Left colon (tissue), 2 donors: ENCODE data around the gene NIPSNAP2. TPM values are rescaled to one million over a fixed set of nuclear protein-coding genes. Genes with fewer than 3 reads are reported as not detected.
A peak's percentile ranks its signal among the peaks of the same experiment; 100 is the strongest.
"Not testable (repeated sequence)": the region's sequence is repeated elsewhere in the genome, so short reads cannot be mapped to it uniquely, and the experiment has no call there.

ENCODE experiments used
- ATAC-seq: fragments of 200-7000 bp; cut with Tn5 transposase; one replicate; pipeline ENCODE4 v1.9.1; 2020; ENCODE audit warnings: mild to moderate bottlenecking, moderate library complexity
- DNase-seq, 2 donors: peaks; one replicate each; pipeline ENCODE4 v3.0.0-alpha.2; 2020
- intact Hi-C, 2 donors: fragments of 100-400 bp; cut with DNase I in 1 of 2; cut with micrococcal nuclease in 1 of 2; formaldehyde crosslinking; loops; one replicate each; pipeline versions ENCODE4 v1.11.2 to v1.14.0; 2022; cut with DNase I, micrococcal nuclease
- long read RNA-seq: library from polyadenylated mRNA; unstranded; transcript quantifications from one replicate; pipeline ENCODE4 v2.0.0, GENCODE V29; 2021
- total RNA-seq, 2 donors: library from RNA; stranded (reverse); fragmentation: NEBNext Ultra II Directional; extraction: Animal tissue kit (Norgen Biotek cat#: 25700); gene quantifications; one replicate each; pipeline ENCODE4 v1.2.1, GENCODE V29; 2021
- donor health status: DM: no; HTN: no; CAD: no.
- donor health status: DM: yes; HTN: yes; CAD: no.

The NIPSNAP2 gene
- 10 to 100 TPM; 57.9 to 77.8 TPM for total RNA-seq
- long read RNA-seq, transcript NIPSNAP2-201 (10 exons, 1,999 nt) = major isoform, 80 of 101 reads
- long read RNA-seq, partial matches to known transcripts = 6 of 101 reads
- long read RNA-seq, other reads (novel, unspliced or antisense) = 15 of 101 reads

DNA sequence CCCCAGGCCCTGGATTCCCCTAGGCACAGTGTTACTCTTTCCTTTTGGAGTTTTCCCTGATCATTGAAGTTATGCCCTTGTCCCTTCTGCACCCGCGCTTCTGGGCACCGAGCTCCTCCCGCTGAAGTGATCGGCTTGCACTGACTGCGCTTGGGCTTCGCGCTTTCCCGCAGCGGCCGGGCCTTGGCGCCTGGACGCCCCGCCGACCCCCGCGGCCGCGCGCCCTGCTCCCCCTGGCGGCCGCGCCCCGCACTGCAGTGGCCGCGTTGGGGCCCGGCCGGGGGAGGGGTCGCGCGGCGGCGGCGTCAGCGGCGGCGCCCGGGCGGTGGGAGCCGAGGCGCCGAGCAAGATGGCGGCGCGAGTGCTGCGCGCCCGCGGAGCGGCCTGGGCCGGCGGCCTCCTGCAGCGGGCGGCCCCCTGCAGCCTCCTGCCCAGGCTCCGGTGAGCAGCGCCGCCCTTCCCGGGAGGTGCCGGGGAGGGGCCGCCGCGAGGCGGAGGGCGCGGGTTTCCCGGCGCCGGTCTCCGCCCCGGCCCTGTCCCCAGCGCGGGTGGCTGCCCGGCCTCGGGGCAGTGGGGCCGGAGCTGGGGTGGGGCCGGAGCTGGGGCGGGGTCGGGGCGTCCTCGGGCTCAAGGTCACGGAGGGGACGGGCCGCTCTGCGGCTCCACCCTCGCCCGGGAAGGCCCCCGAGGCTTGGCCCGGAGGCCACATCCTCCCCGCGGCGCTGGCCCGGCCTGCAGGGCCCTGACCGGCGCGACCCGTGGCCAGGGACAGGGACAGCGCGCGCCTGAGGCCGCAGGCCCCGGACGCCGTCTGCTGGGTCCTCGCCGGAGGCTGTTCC lies at the start of gene NIPSNAP2:
NIPSNAP2 (plus strand) TSS at position 325 of the 839 bp plus-strand sequence; CDS start at position 350, 25 bp downstream.
- peak; percentile 94 for ATAC-seq
- peak; percentile 85 to 86 for DNase-seq
- intact Hi-C loops = no loop called here

DNA sequence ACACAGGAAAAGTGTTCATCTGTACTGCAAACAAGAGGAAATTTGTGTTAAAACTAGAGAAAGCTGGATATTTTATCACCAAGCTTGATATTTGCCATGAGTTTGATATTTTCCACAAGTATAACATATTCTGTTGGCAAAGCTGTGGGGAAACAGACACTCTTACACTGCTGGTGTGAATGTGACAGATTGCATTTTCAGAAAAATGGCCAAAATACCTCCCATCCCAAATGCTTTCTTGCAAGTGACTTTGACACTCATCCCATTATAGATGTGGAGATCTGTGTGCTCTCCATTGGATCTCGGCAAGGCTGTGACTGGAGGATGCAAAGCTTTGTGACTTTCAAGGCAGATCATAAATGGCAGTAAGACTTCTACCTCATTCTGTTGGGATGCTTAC lies 46.6 kb upstream of the NIPSNAP2 start:
- intact Hi-C loops = no loop called here
- ATAC-seq = no peak
- DNase-seq = no peak

DNA sequence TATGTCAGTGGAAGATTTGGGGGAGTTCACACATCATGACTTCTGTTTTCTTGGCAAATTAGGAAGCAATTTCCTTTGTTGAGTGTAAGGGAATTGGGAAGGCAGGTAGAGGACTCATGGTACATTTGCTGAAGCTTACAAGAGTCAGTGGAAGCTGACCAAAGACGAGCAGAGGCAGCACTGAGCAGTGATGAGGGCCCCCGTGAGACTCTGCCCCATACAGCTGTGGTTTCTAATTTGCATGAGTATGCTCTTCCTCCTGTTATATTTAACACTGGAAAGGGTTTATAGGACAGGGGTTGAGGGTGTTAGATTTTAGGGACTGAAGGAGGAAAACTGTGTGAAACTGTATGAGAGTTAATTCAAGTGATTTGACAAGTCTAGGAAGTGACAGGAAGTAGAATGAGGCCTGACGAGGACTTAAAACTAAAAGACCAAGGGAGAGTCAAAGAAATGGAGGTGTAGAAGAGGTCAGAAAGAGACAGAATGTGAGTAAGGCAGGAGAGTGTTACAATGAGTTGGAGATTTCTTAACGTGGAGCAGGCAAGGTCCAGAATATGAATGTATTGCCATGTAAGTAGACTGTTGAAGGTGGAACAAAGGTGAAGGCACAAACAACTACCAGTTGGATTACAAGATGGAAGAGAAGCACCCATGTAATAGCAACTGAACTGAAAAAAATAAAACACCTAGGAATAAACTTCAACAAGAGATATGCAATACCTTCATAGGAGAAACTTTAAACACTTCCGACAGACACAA lies 36.2 kb upstream of the NIPSNAP2 start:
- ATAC-seq (no peak), DNase-seq (no peak)
- intact Hi-C loops = no loop called here

DNA sequence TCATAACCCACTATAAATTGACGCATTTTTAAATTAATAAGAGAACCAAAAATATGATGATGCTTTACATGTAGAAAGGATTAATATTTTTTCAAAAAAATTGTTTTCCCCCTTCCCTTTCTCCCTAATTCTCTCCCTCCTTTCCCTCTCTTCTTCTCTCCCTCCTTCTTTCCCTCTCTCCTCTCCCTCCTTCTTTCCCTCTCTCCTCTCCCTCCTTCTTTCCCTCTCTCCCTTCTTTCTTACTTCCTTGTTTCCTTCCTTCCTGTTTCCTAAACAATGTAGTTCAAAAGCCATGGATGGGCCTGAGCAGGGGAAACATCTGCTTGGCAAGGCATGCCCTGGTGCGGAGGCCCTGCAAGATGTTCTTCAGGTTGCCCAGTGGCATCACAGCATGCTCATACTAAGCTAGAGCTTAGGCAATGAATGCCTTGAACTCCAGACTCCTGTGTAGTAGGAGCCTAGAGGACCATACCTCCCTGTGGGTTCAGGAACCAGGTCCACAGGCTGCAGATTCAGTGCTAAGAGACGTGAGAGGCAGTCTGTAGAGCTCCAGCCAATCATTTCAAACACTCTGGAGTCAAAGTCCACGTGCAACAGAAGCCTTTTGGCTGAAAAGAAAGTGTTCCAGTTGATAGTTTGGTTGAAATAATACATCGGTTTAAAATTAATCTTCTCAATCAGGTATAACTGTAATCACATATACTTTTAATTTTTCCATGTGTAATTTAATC lies 32.8 kb upstream of the NIPSNAP2 start:
- ATAC-seq (no peak), DNase-seq (no peak)
- intact Hi-C loops = no loop called here

DNA sequence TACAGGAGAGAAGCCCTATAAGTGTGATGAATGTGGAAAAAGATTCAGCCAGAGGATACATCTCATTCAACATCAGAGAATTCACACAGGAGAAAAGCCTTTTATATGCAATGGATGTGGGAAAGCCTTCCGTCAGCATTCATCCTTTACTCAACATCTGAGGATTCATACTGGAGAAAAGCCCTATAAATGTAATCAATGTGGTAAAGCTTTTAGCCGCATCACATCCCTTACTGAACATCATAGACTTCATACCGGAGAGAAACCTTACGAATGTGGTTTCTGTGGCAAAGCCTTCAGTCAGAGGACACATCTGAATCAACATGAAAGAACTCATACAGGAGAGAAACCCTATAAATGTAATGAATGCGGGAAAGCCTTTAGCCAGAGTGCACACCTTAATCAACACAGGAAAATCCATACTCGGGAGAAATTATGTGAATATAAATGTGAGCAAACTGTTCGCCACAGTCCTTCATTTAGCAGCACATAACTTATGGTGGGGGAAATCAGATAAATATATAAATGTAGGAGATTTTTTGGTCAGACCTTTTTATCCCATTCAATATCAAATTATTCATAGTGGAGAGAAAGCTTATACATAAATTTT lies 24.8 kb upstream of the NIPSNAP2 start:
- intact Hi-C loops = no loop called here
- ATAC-seq (no peak), DNase-seq (no peak)

DNA sequence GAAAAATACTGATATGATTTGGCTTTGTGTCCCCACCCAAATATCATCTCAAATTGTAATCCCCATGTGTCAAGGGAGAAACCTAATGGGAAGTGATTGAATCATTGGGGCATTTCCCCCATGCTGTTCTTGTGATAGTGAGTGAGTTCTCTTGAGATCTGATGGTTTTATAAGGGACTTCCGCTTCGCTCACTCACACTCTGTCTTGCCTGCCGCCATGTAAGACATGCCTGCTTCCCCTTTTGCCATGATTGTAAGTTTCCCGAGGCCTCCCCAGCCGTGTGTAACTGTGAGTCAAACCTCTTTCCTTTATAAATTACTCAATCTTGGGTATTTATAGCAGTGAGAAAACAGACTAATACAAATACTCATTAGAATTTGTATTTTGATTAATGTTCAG lies 17.8 kb upstream of the NIPSNAP2 start:
- no peak for DNase-seq
- intact Hi-C loops = no loop called here
- no peak for ATAC-seq

DNA sequence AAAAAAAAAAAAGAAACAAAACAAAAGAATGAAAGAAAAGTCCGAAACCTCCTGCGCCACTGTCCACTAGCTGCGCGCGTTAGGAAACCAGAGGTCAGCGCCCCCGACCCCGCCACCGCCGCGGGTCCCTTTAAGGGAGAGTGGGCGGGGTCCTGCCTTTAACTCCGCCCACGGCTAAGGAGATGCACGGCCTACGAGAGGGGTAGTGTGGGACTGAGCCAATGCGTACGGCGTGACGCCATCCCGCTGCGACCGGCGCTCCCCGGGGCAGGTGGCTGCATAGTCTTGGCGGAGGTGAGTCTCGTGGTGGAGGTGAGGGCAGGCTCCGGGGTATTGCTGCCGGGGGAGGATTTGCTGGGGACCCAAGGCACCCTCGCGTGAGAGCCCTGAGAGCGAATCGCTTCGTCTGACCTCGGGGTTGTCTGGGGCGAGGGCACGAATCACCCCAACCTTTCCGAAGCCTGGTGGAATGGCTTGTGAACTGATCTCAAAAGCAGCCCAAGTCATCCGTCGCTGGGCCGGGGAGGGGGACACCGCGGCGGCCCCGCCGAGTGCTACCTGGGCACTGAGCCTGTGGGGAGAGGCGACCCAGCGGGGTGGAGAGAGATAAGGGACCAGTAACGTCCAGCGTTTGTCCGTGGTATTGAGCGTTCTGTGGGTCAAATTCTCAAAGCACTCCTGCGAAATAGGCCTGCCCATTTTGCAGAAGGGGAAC lies 12.6 kb upstream of the NIPSNAP2 start, which contains the start of gene MRPS17:
MRPS17 (plus strand) TSS at position 241 of the 715 bp plus-strand sequence. CDS start 1,319 bp downstream, outside the sequence.
- intact Hi-C loops = loop anchor here in 1 of 2 donors (10.0 kb wide), 1 partner anchor 67 kb away; the partner anchor contains the start of gene ZNF713
- ATAC-seq = peak; percentile 100
- peak; percentile 93 to 96 for DNase-seq

DNA sequence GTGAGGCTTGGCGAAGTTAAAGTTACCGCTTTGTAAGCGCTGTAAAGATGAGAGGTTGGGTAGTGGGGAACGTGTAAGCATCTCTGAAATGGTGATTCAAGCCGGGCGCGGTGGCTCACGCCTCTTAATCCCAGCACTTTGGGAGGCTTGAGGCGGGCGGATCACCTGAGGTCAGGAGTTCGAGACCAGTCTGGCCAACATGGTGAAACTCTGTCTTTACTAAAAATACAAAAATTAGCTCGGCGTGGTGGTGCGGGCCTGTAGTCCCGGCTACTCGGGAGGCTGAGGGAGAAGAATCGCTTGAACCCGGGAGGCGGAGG lies 12.1 kb upstream of the NIPSNAP2 start:
- intact Hi-C loops = loop anchor here in 1 of 2 donors (10.0 kb wide), 1 partner anchor 68 kb away; the partner anchor contains the start of gene ZNF713
- not testable (repeated sequence) for ATAC-seq, DNase-seq

DNA sequence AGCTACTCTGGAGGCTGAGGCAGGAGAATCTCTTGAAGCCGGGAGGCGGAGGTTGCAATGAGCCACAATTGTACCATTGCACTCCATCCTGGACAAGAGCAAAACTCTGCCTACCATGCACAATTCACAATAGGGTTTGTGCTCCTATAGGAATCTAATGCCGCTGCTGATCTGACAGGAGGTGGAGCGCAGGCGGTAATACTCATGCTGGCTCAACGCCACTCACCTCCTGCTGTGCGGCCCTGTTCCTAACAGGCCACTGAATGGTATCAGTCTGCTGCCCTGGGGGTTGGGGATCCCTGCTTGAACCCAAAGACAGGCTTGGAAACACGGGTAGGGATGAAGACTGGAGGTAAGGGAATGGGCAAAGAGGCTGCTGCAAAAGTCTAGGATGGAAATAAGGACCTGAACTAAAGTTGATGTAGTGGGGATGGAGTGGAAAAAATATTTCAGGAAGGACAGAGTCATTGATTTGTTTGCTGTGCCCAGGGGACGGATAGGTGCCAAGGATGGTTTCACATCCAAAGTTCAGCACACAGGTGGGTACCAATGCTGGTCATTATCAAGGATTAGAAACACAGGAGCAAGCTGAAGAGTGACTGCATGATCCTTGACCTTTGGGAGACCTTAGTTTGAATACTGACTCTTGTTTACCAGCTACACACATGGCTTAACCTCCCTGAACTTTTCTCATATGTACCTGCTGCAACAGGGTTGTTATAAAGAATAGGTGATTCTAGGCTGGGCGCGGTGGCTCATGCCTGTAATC lies 10.5 kb upstream of the NIPSNAP2 start:
- intact Hi-C loops = loop anchor here in 1 of 2 donors (10.0 kb wide), 1 partner anchor 69 kb away; the partner anchor contains the start of gene ZNF713
- DNase-seq (no peak), ATAC-seq (no peak)

DNA sequence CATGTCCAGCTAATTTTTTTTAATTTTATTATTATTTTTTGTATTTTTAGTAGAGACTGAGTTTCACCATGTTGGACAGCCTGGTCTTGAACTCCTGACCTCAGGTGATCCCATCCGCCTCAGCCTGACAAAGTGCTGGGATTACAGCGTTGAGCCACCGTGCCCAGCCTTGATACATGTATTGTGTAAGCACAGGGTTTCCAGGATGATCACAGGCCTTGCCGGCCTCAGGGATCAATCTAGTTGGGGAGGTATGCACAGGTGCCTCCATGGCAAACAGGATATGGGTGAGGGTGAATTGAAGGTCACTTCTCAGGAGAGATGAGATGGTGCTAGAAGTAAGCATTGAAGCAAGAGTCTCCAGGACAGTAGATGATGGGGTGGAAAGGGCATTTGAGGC lies 7.2 kb upstream of the NIPSNAP2 start:
- ATAC-seq (no peak), DNase-seq (no peak)
- intact Hi-C loops = loop anchor here in 1 of 2 donors (10.0 kb wide), 1 partner anchor 72 kb away; the partner anchor contains the start of gene ZNF713

DNA sequence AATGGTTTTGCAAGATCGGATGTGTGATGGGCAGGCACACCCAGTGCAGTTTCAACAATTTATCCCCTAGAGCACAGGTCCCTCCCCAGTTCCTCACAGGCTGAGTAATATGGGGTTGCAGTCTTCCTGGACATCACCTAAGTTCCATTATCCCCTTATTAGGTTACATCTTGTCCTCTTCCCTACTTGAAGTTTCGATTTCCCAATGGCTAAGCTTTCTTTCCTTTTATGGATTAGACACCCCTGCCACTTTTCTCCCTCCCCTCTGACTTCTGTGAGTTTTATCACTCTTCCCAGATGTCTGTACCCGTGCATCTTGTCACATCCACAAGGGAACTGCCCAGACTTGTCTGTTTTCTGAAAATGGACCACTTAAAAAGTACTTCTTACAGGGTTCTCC lies 2.4 kb upstream of the NIPSNAP2 start:
- no peak for ATAC-seq
- no peak for DNase-seq
- intact Hi-C loops = no loop called here

DNA sequence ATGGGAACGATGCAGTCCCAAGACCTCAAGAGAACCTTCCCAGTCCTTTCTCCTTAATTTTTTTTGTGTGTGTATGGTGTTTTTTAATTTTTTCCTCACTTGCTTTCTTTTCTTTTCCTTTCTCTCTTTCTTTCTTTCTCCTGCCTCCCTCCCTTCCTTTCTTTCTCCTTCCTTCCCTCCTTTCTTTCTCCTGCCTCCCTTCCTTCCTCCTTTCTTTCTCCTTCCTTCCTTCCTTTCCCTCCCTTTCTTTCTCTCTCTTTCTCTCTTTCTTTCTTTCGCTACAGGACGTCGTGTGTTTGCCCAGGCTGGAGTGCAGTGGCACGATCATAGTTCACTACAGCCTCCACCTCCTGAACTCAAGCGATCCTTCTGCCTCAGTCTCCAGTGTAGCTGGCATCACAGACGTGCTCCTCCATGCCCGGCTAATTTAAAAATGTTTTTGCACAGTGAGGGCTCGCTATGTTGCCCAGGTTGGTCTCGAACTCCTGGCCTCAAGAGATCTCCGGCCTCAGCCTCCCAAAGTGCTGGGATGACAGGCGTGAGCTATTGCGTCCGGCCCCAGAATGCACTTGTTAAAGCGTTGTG lies 709 bp upstream of the NIPSNAP2 start:
- intact Hi-C loops = no loop called here
- no peak for DNase-seq
- ATAC-seq = no peak

DNA sequence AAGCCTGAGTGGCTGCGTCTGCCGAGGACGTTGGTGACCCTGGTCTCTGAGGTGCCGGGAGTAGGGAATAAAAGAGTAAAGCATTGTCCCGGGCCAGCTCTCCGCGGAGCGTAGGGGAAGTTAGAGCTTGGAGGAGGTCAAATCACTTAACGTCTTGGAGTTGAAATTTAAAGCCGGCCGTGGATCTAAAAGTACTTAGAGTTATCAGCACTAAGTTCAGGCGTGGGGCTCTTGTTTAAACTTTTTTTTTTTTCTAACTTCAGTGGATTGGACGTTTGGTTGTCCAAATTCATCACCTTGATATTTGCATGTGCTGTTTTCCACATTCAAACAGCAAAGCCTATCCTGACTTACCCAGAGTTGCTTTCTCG lies 700 bp downstream of the NIPSNAP2 start:
- DNase-seq (no peak), ATAC-seq (no peak)
- intact Hi-C loops = no loop called here

DNA sequence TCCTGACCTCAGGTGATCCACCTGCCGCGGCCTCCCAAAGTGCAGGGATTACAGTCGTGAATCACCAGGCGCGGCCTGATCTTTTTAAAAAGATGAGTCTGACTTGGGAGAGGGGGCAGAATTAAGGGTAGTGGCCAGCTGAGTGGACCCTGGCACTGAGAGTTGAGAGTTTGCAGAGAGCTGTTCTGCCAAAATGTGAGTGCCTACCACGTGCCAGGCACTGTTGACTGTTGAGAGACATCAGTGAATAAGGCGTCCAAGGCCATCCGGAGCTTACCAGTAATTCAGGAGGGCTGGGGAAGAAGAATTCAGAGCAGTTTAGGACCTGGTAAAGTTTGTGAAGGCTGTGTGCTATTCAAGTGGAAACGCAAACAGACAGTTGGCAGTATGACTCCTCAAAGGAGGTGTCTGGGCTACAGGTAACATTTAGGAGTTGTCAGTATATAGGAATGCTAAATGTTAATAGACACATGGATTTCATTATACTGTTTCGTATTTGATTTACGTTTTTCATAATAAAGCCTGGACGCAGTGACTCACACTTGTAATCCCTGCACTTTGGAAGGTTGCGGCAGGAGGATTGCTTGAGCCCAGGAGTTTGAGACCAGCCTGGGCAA lies 1.5 kb downstream of the NIPSNAP2 start:
- ATAC-seq (no peak), DNase-seq (peak in 1 of 2 donors; percentile 27)
- intact Hi-C loops = no loop called here

DNA sequence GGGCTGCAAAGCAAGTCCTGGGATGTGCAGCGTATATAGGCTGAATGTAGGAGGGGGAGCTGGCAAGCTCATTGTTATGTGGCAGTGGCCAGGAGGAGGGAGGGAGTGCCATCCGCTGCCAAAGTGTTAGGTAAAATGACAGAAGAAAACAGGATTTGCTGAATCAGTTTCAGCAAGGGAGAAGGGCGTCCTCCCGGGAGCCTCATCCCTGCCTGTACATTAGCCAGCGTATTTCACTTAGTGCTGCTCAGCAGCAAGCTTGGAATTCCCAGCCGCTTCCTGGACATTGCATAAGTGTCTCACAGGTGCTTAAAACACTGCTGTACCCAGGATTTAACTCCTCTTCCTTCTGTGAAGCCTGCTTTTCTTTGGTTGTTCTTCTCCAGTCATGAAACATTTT lies 2.5 kb downstream of the NIPSNAP2 start:
- no peak for DNase-seq
- no peak for ATAC-seq
- intact Hi-C loops = no loop called here

DNA sequence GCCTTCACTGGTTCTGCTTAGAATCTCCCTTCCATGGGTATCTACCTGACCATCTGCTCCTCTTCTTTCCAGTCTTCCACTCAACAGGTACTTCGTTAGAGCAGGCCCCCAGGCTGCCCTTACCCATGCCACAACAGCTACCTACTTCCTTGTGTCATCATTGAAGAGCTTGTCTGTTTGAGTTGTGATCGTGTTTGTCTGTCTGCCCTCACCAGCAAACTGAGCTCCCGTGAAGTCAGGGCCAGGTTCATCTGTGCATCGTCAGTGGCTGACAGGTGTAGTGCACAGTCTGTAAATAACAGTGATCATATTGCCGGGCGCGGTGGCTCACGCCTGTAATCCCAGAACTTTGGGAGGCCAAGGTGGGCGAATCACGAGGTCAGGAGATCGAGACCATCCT lies 5.0 kb downstream of the NIPSNAP2 start:
- intact Hi-C loops = no loop called here
- no peak for ATAC-seq
- no peak for DNase-seq
